Activated CD4-positive, alpha-beta T cell treated with anti-CD3 and anti-CD28 coated beads, Interleukin-2, amount 50 U/mL, for 4 hours (primary cell): ENCODE results near the gene DUSP10.
A peak's percentile ranks its signal among the peaks of the same experiment; 100 is the strongest.

Experiments used
- DNase-seq, 2 experiments: peaks; one replicate each; pipeline ENCODE4 v3.0.0-alpha.2; 2020

Gene DUSP10

GRCh38 chr1:221741703-221742554 lies at the start of gene DUSP10:
TSS of gene DUSP10 (minus strand) at chr1:221742089. CDS start at chr1:221739744, 2,345 bp downstream.
- peak; percentile 98 to 99 for DNase-seq

- DNase-seq = no peak
These were observed 46.6 kb upstream of the DUSP10 start for GRCh38 chr1:221788466-221788865.

- no peak for DNase-seq
These were observed 44.8 kb upstream of the DUSP10 start for GRCh38 chr1:221786647-221787046.

GRCh38 chr1:221783936-221784335 lies 42.0 kb upstream of the DUSP10 start:
- no peak for DNase-seq

GRCh38 chr1:221783437-221783836 lies 41.5 kb upstream of the DUSP10 start:
- no peak for DNase-seq

GRCh38 chr1:221782970-221783369 lies 41.1 kb upstream of the DUSP10 start:
- no peak for DNase-seq

- no peak for DNase-seq
These were observed 40.6 kb upstream of the DUSP10 start for GRCh38 chr1:221782477-221782876.

GRCh38 chr1:221781102-221781755 lies 39.3 kb upstream of the DUSP10 start:
- DNase-seq = no peak

GRCh38 chr1:221780175-221780574 lies 38.3 kb upstream of the DUSP10 start:
- DNase-seq = no peak

GRCh38 chr1:221779771-221780170 lies 37.9 kb upstream of the DUSP10 start:
- DNase-seq = no peak

- no peak for DNase-seq
These were observed 36.8 kb upstream of the DUSP10 start for GRCh38 chr1:221778535-221779142.

- DNase-seq = no peak
These were observed 36.2 kb upstream of the DUSP10 start for GRCh38 chr1:221778125-221778524.

GRCh38 chr1:221777431-221778072 lies 35.7 kb upstream of the DUSP10 start:
- DNase-seq = no peak

- no peak for DNase-seq
These were observed 34.8 kb upstream of the DUSP10 start for GRCh38 chr1:221776495-221777301.

GRCh38 chr1:221775206-221775605 lies 33.3 kb upstream of the DUSP10 start:
- no peak for DNase-seq

GRCh38 chr1:221774054-221774842 lies 32.4 kb upstream of the DUSP10 start:
- DNase-seq = no peak

- DNase-seq = no peak
These were observed 31.5 kb upstream of the DUSP10 start for GRCh38 chr1:221773383-221773782.

- DNase-seq = no peak
These were observed 30.2 kb upstream of the DUSP10 start for GRCh38 chr1:221772117-221772516.

GRCh38 chr1:221768444-221769066 lies 26.7 kb upstream of the DUSP10 start:
- no peak for DNase-seq

GRCh38 chr1:221766210-221766609 lies 24.3 kb upstream of the DUSP10 start:
- no peak for DNase-seq

GRCh38 chr1:221765527-221765926 lies 23.6 kb upstream of the DUSP10 start:
- DNase-seq = no peak
